Renal pelvis (tissue), 12 donors: ENCODE results near the gene PRDX2. TPM values are rescaled to one million over a fixed set of nuclear protein-coding genes. Genes with fewer than 3 reads are reported as not detected.
"Not testable (repeated sequence)": the region's sequence is repeated elsewhere in the genome, so short reads cannot be mapped to it uniquely, and the experiment has no call there.

Source experiments
- DNase-seq: peaks from one replicate; pipeline ENCODE4 v3.0.0-alpha.2; 2013
- long read RNA-seq, 16 experiments: transcript quantifications; one replicate each; lab custom pipeline, GENCODE V29; 2026
- polyA plus RNA-seq, 3 donors: library from polyadenylated mRNA; unstranded; fragments of 120-200 nt; gene quantifications; one replicate each; pipeline ENCODE4 v1.2.1, GENCODE V29; 2013; ENCODE audit not compliant: insufficient read length in 3 of 3

PRDX2 gene
- 100 to 1,000 TPM; 303 to 365 (median 345) TPM for polyA plus RNA-seq
- long read RNA-seq, donor 1, transcript PRDX2-201 (6 exons, 987 nt), result major isoform, 192 of 267 reads
- long read RNA-seq, donor 1, partial matches to known transcripts, result 49 of 267 reads
- long read RNA-seq, donor 1, other reads (novel, unspliced or antisense), result 23 of 267 reads
- long read RNA-seq, donor 2, transcript PRDX2-204 (4 exons, 699 nt), result minor isoform, 5 of 446 reads
- long read RNA-seq, donor 2, transcript PRDX2-201 (6 exons, 987 nt), result major isoform, 334 of 446 reads
- long read RNA-seq, donor 2, partial matches to known transcripts, result 90 of 446 reads
- long read RNA-seq, donor 2, other reads (novel, unspliced or antisense), result 17 of 446 reads
- long read RNA-seq, donor 3, transcript PRDX2-201 (6 exons, 987 nt), result major isoform, 232 of 313 reads
- long read RNA-seq, donor 3, partial matches to known transcripts, result 56 of 313 reads
- long read RNA-seq, donor 3, other reads (novel, unspliced or antisense), result 22 of 313 reads
- long read RNA-seq, donor 4, transcript PRDX2-201 (6 exons, 987 nt), result major isoform, 310 of 453 reads
- long read RNA-seq, donor 4, partial matches to known transcripts, result 108 of 453 reads
- long read RNA-seq, donor 4, other reads (novel, unspliced or antisense), result 31 of 453 reads
- long read RNA-seq, donor 5, transcript PRDX2-201 (6 exons, 987 nt), result major isoform, 139 of 172 reads
- long read RNA-seq, donor 5, partial matches to known transcripts, result 24 of 172 reads
- long read RNA-seq, donor 5, other reads (novel, unspliced or antisense), result 7 of 172 reads
- long read RNA-seq, donor 6, transcript PRDX2-201 (6 exons, 987 nt), result major isoform, 214 of 292 reads
- long read RNA-seq, donor 6, transcript PRDX2-204 (4 exons, 699 nt), result minor isoform, 5 of 292 reads
- long read RNA-seq, donor 6, partial matches to known transcripts, result 53 of 292 reads
- long read RNA-seq, donor 6, other reads (novel, unspliced or antisense), result 20 of 292 reads
- long read RNA-seq, donor 7, transcript PRDX2-201 (6 exons, 987 nt), result major isoform, 288 of 511 reads
- long read RNA-seq, donor 7, partial matches to known transcripts, result 176 of 511 reads
- long read RNA-seq, donor 7, other reads (novel, unspliced or antisense), result 41 of 511 reads
- long read RNA-seq, donor 8, transcript PRDX2-201 (6 exons, 987 nt), result major isoform, 96 of 165 reads
- long read RNA-seq, donor 8, partial matches to known transcripts, result 61 of 165 reads
- long read RNA-seq, donor 8, other reads (novel, unspliced or antisense), result 5 of 165 reads
- long read RNA-seq, donor 9, transcript PRDX2-201 (6 exons, 987 nt), result major isoform, 259 of 386 reads
- long read RNA-seq, donor 9, partial matches to known transcripts, result 90 of 386 reads
- long read RNA-seq, donor 9, other reads (novel, unspliced or antisense), result 35 of 386 reads
- long read RNA-seq, donor 10, transcript PRDX2-201 (6 exons, 987 nt), result major isoform, 167 of 351 reads
- long read RNA-seq, donor 10, partial matches to known transcripts, result 160 of 351 reads
- long read RNA-seq, donor 10, other reads (novel, unspliced or antisense), result 21 of 351 reads
- long read RNA-seq, donor 11, transcript PRDX2-201 (6 exons, 987 nt), result major isoform, 159 of 236 reads
- long read RNA-seq, donor 11, partial matches to known transcripts, result 56 of 236 reads
- long read RNA-seq, donor 11, other reads (novel, unspliced or antisense), result 17 of 236 reads
- long read RNA-seq, donor 12, transcript PRDX2-201 (6 exons, 987 nt), result major isoform, 282 of 414 reads
- long read RNA-seq, donor 12, partial matches to known transcripts, result 111 of 414 reads
- long read RNA-seq, donor 12, other reads (novel, unspliced or antisense), result 18 of 414 reads
- long read RNA-seq, donor 13, transcript PRDX2-201 (6 exons, 987 nt), result major isoform, 135 of 189 reads
- long read RNA-seq, donor 13, partial matches to known transcripts, result 37 of 189 reads
- long read RNA-seq, donor 13, other reads (novel, unspliced or antisense), result 13 of 189 reads
- long read RNA-seq, donor 14, result 0 reads
- long read RNA-seq, donor 15, result 0 reads
- long read RNA-seq, donor 16, transcript PRDX2-201 (6 exons, 987 nt), result major isoform, 275 of 392 reads
- long read RNA-seq, donor 16, transcript PRDX2-204 (4 exons, 699 nt), result minor isoform, 5 of 392 reads
- long read RNA-seq, donor 16, partial matches to known transcripts, result 98 of 392 reads
- long read RNA-seq, donor 16, other reads (novel, unspliced or antisense), result 13 of 392 reads

DNA sequence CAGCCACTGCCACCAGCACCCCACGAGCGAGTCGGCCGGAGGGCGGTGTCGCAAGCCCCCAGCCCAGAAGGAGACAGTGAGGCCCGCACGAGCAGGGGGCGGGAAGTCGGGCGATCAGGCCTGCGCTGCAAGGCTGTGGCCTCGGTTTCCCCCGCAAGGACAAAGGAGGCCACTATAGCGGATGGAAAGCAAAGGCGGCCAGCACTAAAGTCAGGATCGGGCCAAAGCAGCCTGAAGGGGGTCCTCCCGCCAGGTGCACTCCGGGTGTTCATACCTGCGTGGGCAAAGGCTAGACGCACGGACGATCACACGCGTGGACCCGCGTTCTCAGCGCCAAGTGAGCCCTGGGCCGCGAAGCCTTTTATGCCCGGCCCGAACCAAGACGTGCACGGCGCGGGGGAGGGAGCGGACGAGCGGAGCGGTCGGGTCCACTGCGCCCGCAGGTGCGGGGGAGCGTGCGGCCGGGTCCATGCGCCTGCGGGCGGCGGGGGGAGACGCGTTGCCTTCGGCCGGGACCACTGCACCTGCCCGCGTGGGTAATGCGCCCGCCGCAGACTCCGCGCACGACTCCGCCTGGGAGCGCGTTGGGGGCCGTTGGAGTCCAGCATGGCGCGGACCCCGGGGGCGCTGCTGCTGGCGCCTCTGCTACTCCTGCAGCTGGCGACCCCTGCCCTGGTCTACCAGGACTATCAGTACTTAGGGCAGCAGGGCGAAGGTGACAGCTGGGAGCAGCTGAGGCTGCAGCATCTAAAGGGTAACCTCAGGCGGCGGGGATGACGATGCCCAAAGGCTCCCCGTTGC, at the start of gene PRDX2, which contains the start of gene THSD8:
TSS of gene PRDX2 (minus strand) at position 335 of the 801 bp plus-strand sequence. CDS start 539 bp downstream, outside the sequence.
TSS of gene THSD8 (plus strand) at position 604 of the 801 bp plus-strand sequence. CDS start at position 607, 3 bp downstream.
- no peak for DNase-seq

DNA sequence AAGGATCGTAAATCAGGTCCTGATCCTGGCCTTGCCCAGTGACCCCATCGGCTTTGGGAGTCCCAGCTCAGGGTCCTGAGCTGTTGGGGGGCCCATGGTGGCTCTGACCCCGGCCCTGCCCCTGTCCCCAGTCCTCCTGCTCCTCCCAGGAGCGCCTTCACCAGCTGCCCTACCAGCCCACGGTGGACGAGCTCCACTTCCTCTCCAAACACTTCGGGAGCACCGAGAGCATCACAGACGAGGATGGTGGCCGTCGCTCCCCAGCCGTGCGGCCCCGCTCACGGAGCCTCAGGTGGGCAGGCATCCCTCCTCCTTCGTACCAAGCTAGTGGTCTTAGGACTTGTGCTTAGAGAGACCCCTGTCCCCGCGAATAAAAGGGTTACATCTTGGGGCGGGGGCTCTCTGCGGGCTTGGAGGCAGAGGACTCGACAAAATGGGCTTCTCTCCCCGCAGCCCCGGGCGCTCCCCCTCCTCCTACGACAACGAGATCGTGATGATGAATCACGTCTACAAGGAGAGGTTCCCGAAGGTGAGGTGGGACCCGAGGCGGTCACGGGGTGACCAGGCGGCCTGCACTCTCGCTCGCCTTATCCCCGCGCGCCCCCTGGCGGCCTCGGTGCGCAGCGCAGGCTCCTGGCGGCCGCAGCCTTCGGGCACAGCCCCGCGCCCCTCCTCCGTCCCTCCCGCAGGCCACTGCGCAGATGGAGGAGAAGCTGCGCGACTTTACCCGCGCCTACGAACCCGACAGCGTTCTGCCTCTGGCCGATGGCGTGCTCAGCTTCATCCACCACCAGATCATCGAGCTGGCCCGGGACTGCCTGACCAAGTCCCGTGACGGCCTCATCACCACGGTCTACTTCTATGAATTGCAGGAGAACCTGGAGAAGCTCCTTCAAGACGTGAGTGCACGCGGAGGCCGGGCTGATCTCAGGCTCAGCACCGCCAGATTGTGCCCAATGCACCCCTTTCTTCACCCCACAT, 45.8 kb upstream of the PRDX2 start:
- peak; percentile 76 for DNase-seq

DNA sequence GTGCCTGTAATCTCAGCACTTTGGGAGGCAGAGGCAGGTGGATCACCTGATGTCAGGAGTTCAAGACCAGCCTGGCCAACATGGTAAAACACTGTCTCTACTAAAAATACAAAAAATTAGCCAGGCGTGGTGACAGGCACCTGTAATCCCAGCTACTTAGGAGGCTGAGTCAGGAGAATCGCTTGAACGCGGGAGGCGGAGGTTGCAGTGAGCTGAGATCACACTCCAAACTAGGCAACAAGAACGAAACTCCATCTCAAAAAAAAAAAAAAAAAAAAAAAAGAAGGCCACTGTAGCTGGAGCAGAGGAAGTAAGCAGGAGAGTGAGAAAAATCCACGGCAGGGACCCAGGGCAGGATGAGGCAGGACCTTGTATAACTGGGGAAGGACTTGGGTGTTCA, 45.0 kb upstream of the PRDX2 start:
- not testable (repeated sequence) for DNase-seq

DNA sequence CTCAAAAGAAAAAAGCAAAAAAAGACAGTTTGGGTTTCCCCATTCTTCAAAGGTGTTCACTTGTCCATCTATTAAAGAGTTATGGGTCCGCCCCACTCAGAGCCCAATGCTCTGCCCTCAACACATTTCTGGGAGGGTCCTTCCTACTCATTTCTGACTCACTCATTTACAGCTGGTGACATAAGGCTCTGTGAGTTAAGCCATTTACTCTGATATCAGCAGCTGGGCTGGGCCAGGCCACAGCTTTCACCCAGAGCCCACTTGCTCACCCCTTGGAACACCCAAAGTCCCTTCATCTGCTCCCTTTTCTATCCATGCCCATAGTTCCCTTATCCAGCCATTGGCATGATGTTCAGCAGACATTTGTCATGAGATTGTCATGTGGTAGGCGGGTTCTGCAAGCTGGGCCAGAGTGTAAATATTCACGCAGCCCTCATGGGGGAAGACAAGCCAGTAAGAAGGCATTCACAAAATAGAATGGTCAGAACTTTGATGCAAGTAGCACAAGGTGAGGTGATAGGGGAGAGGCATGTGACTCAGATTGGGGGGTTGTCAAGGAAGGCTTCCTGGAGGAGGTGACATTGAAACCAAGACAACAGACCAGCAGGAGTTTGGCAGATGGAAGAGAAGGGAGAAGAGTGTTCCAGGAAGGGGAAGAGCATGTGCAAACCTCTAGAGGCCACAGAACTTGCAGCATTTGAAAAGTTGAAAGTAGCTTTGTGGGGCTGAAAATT, 42.6 kb upstream of the PRDX2 start:
- no peak for DNase-seq

DNA sequence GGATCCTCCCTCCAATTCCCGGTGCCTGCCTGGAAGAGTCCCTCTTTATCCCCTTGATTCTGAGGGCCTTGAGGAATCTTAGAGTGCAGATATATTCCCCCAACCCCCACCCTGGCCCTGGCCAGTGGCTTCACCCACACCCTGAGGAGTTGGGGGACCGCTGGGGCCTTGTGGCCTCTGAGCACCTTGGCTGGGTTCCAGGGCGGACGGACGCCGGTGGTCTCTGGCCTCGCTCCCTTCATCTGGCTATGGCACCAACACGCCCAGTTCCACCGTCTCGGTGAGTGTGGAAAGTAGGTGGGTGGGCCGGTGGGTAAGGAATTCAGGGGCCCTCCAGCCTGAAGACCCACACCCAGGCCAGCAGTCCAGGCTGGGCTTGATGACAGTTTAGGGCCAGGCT, 41.7 kb upstream of the PRDX2 start:
- DNase-seq, result no peak

DNA sequence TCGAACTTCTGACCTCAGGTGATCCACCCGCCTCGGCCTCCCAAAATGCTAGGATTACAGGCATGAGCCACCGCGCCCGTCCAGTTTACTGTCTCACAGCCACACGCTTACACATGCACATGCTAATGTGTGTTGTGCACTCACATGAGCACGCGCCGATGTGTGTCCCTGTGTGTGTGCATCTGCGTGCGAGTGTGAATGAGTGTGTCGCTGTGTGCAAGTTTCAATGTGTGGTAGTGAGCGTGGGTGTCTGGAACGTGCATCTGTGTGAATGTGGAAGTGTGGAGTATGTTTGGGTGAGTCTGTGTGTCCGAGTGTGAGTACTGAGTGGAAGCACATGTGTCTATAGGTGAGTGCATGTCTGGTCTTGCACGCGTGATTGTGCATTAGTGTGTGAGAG, 40.9 kb upstream of the PRDX2 start:
- DNase-seq, result no peak

DNA sequence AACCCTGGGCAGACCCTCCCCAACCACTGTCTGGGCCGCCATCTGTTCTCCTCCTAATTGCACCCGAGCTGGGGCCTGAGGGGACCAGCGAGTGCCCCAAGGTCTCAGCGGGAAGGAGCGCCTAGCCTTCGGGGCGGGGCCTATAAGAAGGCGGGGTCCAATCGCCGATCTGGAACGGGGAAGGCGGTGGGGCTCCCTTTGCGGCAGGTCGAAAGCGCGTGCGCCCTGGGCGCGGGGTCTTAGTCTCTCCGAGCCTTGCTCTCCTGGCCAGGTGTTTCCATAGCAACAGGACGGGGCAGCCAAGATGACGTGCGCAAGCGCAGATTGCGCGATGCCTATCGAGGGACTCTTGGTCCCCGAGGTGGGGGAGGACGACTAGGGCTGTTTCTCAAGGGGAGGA, 39.5 kb upstream of the PRDX2 start:
- DNase-seq, result no peak

DNA sequence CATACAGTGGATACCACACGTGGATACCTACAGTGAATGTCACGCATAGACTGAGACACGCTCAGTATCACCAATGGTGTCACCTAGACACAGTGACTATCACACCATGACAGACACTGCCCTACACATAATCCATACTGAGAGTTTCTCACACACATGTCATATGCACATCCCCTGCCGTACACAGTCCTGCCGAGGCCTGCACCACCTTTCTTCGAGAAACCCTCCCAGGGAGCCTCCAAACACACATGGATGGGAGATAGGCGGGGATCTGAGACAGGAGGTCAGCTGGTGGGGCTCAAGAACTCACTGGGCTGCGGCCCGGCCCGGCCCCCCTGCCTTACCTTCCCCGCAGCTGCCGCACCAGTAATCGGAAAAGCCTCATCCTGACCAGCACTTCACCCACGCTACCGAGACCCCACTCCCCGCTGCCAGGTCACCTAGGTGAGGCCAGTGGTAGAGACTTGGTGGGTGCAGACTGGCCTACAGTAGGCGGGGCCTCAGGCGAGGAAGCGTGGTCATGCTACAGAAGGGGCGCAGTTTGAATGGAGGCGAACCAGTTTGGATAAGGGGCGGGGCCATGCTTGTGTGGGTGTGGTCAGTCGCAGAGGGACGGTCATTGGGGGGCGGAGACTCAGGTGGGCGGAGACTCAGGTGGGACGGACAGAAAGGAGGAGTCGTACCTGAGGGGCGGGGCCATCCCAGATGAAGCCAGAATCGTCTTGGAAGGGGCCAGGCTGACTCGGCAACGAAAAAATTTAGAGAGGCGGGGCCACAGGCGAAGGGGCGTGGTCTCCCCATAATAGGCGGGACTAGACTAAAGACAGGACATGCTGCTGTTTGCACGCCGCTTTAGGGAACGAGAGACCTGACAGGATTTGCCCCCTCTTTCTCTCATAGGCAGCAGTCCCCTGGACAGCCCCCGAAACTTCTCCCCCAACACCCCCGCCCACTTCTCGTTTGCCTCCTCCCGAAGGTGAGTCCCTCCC, 38.8 kb upstream of the PRDX2 start:
- DNase-seq, result peak; percentile 49

DNA sequence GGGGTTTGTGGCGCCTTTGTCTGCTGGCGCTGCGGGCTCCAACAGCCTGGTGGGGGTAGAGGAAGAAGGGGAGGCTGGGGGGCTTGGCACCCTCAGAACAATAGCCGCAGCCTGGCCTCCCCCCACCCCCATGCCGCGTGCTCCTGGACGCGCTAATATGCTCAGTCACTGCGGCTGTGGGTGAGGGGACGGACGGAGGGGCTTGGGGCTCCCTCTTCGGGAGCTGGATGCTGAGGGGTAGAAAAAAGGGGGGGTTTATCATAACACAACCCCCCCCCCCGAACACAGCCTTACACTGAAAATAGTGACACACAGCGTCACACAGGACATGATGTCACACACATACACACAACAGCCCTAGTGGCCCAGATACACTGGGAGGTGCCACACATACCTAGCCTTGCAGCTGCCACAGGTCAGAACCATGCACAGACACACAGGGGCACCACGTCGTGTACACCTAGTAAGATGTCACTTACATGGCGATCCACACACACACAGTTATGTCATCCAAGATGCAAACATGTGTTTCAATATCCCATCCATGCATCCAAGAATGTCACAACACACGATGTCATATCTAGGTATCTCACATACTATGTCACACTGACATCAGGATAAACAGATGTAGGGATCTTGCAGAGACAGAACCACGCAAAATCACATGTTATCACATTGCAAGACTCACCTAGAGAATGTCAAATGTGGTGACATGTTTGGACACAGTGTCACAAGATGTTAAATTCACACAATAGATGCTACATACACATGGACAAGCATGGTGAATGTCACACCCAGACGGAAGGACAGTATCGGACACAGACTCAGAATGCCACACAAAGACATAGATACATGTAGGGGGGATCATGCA, 37.5 kb upstream of the PRDX2 start:
- no peak for DNase-seq

DNA sequence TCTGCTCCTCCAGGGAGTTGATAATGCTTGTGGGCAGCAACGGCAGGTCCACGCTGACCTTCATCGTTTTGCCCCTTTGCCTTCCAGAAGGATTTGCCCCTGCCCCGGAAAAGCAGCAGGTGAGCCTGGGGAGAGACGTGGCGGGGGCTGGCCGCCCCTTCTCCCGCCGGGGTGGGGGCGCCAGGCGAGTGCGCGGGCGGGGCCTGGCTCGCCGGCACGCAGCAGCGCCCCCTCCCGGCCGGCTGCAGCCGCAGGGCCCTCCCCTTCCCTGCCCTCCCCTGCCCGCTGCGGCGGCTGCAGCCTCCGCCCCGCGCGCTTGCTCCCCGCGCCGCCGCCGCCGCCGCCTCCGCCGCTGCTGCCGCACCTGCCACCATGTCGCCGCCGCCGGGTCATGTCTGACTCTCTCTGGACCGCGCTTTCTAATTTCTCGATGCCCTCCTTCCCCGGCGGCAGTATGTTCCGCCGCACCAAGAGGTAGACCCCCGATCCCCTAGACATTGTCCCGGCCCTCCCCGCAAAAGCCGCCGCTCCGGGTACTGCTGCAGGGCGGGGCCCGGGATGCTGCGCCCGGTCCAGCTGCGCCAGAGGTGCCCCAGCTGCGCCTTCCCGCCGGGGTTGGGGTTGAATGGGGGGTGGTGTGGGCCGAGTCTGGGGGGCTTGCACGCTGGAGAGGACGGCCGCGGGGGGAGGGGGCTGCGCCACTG, 36.7 kb upstream of the PRDX2 start, which contains the start of gene MAST1:
TSS of gene MAST1 (plus strand) at position 334 of the 704 bp plus-strand sequence. CDS start at position 392, 58 bp downstream.
- DNase-seq, result no peak

DNA sequence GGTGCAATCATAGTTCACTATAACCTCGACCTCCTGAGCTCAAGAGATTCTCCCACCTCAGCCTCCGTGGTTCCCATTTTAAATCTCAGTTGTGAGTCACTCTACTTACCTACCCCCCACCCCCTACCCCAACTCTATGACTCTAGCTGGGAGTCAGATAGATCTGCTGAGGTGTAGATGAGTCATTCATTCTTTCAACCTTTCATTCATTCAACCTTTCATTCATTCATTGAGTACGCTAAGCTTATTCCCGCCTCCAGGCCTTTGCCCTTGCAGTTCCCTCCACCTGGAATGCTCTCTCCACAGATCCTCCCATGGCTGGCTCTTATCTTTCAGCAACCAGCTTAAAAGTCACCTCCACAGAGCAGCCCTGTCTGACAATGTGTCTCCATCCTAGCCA, 35.6 kb upstream of the PRDX2 start:
- DNase-seq, result no peak

DNA sequence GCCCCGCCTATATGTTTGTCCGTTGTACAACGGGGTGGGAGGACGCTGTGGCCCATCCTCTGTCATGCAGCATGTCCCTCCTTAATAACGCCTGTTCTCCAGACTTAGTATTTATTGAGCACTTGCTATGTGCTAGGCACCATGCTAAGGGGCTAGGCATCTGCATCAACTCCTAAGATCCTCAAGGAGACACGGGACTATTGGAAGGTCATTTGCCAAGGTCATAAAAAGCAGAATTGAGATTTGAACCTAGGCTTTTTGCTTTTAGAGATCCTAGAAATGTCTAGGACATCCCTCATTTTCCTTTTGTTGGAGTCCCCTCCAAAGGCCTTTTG, 34.9 kb upstream of the PRDX2 start:
- DNase-seq, result no peak

DNA sequence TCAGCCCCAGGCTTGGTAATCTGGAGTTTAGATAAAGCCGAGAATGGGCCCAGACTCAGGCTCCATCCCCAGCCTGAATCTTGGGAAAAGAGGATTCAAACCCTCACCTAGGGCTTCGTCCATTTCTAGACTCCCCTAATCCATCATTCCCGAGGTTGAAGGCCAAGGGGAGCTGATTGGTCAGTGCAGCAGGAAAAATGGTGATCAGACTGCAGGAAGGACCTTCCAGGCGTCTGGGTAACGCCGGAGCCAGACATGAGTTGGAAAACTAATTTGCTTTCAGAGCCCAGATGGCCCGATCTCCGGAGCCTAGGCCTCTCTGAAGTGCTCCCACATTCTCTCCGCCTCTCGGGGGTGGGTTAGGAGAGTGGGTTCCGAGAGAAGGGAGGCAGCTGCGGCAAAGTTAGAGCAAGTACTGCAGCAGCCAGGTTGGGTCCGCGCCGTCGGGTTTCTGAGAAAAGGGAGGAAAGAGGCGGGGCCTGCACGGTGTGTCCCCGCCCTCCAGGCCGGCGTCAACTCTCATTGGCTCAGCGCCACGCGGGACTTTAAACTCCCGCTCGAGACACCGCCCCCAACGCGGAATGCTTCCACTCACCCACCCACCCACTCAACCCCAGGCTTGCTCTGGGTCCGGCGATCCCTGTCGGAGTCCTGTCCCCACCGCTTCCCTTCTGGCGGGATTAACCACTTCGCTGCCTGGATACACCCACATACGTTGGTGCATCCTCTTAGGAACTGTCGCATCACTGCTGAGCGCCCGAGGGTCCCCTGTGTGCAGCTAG, 33.6 kb upstream of the PRDX2 start:
- DNase-seq, result no peak
